HUDEP-2 (cell line): ENCODE data around the gene FOXJ1.

Source experiments
- DNase-seq, 76 experiments: peaks; one replicate each; lab custom pipeline; 2025; ENCODE audit not compliant: unreplicated experiment in 76 of 76; lab: John Stamatoyannopoulos, UW

Gene FOXJ1

DNA sequence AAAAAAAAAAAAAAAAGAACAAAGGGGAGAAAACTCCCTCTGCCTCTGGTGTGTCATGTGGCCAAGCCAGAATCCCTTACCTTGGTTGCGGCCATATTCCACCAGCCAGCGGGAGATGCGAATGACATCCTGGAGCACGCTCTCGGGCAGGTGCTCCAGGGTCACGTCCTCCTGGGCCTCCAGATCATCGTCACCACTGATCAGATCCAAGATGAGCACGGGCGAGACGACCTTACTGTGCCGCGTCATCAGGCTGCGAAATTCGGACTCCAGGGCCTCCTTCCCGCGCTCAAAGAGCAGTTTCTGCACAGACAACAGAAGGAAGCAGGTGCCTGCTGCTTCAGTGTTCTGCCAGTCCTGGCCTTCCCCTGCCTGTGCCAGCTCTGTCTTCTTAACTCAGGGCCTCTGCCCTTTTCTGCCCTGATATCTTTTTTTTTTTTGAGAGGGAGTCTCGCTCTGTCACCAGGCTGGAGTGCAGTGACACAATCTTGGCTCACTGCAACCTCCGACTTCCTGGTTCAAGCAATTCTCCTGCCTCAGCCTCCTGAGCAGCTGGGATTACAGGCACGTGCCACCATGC, 43.2 kb downstream of the FOXJ1 start:
- no peak for DNase-seq

DNA sequence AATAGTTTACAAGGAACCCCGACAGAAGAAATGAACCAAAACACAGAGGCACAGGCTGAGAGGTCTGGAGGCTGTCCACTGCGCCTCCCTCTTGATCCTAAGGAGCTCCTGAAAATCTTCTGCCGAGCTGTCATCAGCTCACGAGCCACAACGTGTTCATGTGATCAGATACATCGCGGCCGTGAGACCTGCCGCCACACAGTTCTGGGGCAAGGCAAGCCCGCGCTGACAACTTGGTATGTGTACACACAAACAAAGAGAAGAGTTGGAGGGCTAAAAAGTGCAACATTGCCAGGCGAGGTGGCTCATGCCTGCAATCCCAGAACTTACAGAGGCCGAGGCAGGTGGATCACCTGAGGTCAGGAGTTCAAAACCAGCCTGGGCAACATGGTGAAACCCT, 45.1 kb downstream of the FOXJ1 start:
- DNase-seq, result no peak

DNA sequence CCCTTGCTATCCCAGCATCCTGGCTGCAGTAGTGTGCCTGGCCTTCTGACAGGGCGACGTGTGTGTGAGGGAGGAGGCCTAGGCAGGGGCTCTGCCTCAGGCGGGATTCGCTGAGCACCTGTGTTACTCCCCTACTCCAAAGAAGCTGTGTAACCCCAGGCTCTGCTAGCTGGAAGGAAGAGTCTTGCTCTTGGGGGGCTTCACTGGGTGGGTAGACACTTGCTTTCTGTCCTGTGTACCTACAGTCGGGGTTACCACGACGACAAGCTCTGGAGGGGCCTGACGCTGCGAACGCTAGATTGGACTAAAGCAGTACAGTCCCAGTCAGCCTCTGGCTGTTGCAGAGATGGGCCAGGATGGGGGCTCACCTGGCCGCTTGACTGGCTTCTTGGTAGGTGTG, 47.0 kb downstream of the FOXJ1 start:
- DNase-seq, result no peak

DNA sequence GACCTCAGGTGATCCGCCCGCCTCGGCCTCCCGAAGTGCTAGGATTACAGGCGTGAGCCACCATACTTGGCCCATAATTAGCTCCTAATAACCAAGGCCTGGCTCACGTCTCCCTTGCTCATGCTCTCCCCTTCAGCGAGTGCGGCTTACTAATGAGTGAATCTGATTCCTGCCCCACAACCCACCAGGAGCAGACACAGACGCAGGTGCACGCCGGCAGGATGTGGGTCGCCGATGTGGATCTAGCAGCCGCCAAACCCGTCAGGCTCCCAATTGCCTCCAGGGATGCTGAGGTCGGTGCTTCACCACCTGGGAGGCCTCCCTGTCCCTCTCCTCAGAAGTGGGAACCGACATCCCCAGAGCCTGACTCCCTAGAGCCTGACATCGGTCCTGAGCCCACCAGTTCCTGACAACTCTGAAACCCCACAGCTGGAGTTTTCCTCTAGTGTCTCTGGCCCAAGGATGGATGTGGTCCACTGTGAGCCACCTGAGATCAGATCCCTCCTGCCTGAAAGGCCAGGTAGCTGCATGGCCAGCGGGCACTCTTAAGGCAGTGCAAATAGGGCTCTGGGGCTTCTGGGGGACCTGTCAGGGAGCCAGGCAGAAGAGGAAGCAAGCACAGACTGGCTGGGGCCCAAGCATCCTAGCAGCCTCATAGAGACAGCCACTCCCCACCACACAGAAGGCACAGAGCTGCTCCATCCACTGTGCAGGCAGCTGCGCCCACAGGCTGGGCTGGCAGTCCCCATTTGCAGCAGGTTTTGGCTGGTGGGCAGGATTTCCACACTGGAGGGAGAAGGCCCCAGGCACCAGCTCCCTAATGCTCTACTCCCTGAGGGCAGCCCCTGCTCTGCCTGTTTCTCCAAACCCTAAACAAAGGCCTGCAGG, 48.3 kb downstream of the FOXJ1 start:
- no peak for DNase-seq

DNA sequence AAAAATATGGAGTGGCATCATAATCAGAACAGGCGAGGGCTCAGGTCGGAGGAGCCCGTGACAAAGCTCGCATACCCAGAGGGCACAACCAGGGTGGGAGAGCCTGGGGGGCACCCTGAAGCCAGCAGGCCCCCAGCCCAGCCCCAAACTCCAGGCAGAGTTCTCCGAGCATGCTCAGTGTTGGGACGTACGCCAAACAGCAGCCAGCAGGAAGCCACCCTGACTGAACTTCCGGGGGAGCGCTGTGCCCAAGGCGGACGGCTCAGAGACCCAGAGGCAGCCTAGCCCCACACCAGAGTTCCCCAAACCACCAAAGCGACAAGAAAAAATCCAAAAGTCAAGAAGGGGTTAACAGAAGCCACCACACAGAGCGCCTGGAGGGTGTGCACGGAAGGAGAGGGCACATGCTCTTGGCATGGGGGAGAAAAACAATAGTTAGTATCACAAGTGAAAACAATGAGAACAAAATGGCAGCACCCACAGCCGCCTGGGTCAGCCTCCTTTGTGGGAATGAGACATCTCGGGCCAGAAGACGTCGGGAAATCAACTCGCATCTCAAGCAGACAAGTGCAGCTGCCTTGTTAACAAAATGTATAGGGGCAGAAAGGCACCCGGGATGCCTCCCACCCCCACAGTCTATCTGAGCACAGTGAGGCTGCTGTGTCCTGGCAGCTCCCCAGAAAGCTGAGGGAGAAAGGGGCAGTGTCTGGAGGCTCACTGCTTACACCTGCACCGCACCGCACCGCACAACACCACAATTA, 49.3 kb downstream of the FOXJ1 start:
- no peak for DNase-seq

DNA sequence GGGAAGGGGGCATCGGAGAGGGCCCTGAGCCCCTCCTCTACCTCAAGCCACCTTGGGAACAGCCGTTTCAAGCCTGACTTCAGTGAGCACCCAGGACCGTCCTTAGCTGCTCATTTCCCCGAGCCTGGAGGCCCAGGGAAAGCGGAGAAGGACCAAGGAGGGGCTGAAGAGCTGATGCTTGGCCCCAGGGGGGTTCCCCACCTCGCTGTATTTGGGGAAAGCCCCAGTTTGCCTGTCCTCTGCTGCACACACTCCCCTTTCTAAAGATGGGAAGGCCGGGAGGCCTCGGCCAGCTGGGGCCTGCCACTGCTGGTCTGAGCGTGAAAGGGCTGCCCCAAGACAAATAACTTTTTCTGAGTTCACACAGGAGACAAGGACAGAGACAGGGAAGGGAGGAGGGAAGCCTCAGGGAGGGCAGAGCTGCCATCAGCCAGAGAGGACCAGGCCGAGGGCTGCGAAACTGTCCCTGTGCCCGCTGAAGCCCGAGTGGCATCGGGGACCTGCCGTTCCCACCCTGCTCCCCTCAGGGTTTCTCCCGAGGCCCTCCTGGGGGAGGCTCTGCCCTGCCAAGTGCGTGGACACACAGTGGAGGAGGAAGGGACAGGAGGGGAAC, 50.4 kb downstream of the FOXJ1 start:
- DNase-seq, result no peak

DNA sequence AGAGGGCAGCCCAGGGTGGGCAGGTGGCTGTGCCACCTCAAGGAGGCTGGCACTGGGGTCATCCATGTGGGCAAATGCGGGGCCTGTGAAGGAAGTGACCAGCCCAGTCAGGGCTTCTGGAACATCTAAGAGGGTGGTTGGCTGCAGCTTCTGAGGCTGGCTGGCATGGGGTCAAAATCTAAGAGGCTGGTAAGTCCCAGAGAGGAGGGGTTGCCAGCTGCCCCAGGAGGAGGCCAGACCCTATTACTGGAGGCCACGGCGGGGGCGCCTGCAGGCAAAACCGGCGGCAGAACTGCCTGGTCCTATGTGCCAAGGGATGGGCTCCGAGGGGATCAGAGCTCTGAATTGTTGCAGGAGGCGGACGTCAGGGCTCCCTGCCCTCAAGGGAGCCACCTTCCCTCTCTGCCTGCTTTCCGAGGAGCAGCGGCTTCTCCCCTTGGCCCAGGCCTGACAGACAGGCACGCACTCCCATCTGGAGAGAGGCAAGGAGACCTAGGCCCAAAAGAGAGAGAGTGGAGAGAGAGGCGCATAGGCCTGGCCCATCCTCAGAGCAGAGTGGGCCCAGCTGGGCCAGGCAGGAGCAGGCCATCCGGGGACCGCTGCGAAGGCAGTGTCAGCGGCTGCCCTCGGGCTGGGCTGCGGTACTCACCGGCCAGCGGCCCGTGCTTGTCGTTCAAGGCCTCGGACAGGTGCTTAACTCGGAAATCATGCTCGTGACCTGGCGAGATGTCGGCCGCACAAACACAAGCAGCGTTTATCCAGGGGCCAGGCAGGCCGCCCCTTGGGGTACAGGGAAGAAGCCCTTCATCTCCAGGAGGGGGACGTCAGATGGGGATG, 51.1 kb downstream of the FOXJ1 start:
- DNase-seq, result no peak

DNA sequence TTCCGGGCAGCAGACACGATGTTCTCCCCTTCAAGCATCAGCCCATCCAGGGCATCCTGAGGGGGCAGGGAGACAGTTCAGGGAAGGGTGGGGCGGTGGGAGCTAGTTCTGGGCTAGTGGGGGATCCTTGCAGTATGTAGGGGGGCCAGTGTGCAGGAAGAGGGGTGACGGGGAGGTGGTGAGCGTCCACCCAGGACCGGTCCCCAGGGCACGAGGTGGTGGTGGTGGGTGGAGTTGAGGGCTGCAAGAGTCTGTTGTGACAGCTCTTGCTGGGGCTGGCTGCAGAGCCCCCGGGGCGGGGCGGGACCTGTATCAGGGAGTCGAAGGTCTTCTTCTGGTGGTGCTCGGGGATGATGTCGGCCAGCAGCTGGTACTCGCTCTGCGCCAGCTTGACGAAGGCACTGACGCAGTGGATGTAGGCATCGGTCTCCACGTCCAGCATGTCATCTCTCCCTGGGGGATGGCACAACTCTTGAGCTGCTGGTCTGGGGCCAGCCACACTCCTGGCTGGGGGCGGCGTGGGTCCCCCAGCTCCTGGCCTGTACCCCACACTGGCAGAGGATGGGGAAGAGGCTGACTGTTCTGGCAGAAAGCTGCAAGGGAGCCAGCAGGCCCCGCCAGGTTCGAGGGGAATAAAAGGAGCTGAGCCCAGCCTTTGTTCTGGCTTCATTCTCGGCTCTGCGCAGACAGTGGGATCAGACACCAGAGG, 52.0 kb downstream of the FOXJ1 start:
- no peak for DNase-seq

DNA sequence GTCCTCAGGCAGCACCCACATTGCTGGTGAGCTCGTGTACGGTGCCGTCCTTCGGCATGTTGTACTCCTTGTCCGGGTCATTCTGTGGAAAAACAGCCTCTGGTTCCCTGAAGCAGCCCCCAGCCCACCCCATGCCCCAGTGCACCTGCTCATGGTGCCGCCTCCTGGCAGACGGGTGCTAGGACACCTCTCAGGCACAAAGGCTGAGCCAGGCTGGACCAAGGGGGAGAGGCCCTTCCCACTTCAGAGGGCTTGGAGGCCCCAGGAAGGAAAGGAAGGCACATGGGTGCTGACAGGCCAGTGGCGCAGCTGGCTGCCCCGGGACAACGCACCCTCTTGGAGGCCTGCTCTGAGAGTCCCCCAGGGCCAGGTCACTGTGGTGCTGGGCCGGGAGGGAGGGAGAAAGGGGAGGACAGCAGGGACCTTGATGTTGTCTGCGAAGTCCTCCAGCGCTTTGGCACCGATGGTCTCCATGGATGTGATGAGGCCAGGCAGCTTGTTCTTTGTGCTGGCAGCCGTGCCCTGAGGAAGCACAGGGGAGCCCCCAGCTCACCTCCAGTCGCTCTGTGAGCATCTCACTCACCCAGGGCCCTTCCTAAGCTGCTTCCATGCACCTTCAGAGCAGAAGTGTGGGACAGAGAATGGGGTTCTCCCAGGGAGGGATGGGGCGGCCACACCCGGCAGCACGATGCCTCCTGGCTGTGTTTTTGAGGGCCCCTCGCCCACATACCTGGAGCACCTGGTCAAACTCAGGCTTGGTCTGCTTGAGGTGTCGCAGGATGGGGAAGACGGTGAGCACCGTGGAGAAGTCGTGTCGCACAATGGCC, 52.8 kb downstream of the FOXJ1 start:
- no peak for DNase-seq

DNA sequence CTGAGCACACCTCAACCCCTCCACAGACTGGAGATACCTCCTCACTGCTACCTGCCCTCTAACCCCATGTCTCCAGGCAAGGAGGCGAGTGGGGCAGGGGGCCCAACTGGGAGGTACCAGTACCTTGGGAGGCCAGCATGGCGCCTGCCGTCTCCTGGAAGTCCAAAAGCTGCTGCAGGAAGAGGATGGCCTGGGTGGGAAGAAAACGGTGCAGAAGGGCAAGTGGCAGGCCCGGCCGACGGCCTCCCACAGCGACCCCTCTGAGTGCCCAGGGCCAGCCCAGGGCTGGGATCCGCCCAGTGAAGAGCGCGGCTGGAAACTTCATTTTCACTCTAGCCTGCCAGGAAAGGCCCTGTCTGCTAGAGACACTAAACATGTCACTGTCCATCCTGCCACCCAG, 53.5 kb downstream of the FOXJ1 start:
- no peak for DNase-seq

DNA sequence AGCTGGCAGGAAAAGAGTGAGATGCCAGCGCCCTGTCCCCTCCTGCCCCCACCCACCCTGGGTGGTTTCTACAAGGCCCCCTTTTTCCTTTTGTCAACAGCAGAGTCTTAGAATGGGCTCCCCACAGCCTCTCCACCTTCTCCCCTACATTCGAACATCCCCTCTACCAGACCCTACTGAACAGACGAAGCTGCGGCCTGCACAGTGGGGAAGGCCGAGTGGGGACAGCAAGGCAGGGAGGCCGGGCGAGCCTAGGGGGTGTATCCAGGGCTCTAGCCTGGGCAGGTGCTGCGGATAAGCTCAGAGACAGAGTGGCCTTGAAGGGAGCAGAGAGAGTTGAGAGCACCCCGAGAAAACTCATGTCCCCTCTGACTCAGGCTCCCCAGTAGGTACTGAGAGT, 54.7 kb downstream of the FOXJ1 start:
- DNase-seq, result no peak
